K562 (cell line): ENCODE data around the gene PHLDA3. TPM values are rescaled to one million over a fixed set of nuclear protein-coding genes. Genes with fewer than 3 reads are reported as not detected.

Experiments used
- CCAR2 ChIP-seq: fragments of 200-400 bp; formaldehyde crosslinking; IDR thresholded peaks from 2 replicates; pipeline ENCODE4 v1.6.1; 2017; ENCODE audit warnings: mild to moderate bottlenecking, low read depth, low read length
- DDX20 ChIP-seq: fragments of 450-650 bp; IDR thresholded peaks from 2 replicates; pipeline ENCODE4 v1.6.1; 2016; ENCODE audit warnings: missing genetic modification characterization, low read depth, mild to moderate bottlenecking, missing compliant biosample characterization, moderate library complexity
- FOXJ2 ChIP-seq: fragments of 200-800 bp; sonication (Bioruptor generic); IDR thresholded peaks from 2 replicates; pipeline ENCODE4 v1.6.1; 2016; ENCODE audit warnings: missing genetic modification characterization, missing compliant biosample characterization
- FOXK1 ChIP-seq: sonication (generic); formaldehyde crosslinking; IDR thresholded peaks from 2 replicates; pipeline ENCODE4 v1.8.0; 2022; ENCODE audit warnings: missing genetic modification reagents, mild to moderate bottlenecking, borderline replicate concordance
- HNRNPL ChIP-seq: fragments of 200-400 bp; formaldehyde crosslinking; IDR thresholded peaks from 2 replicates; pipeline ENCODE4 v1.6.1; 2017; ENCODE audit warnings: low read depth, mild to moderate bottlenecking, low read length
- KAT8 ChIP-seq: fragments of 450-650 bp; IDR thresholded peaks from 2 replicates; pipeline ENCODE4 v1.6.1; 2016; ENCODE audit warnings: low read depth, mild to moderate bottlenecking
- KLF6 ChIP-seq: fragments of 250-450 bp; sonication (Bioruptor Pico); IDR thresholded peaks from 2 replicates; pipeline ENCODE4 v1.4.0; 2020; ENCODE audit warnings: mild to moderate bottlenecking, moderate library complexity, borderline replicate concordance
- L3MBTL2 ChIP-seq: fragments of 450-650 bp; IDR thresholded peaks from 2 replicates; pipeline ENCODE4 v1.6.1; 2016; ENCODE audit warnings: mild to moderate bottlenecking, moderate library complexity
- NCOA6 ChIP-seq: fragments of 450-650 bp; IDR thresholded peaks from 2 replicates; pipeline ENCODE4 v1.6.1; 2017; ENCODE audit warnings: mild to moderate bottlenecking
- NFIC ChIP-seq: fragments of 450-650 bp; IDR thresholded peaks from 2 replicates; pipeline ENCODE4 v1.6.1; 2017; ENCODE audit warnings: mild to moderate bottlenecking, inconsistent platforms
- PRPF4 ChIP-seq: fragments of 200-400 bp; formaldehyde crosslinking; IDR thresholded peaks from one replicate; pipeline ENCODE4 v1.6.1; 2017; ENCODE audit warnings: low read length, low read depth, mild to moderate bottlenecking; ENCODE audit not compliant: insufficient read depth, poor library complexity, severe bottlenecking
- RBM22 ChIP-seq: fragments of 200-400 bp; formaldehyde crosslinking; IDR thresholded peaks from 2 replicates; pipeline ENCODE4 v1.6.1; 2018; ENCODE audit warnings: low read length, low read depth; ENCODE audit not compliant: poor library complexity, severe bottlenecking
- RFX5 ChIP-seq: IDR thresholded peaks from 2 replicates; pipeline ENCODE4 v1.6.1; 2011; ENCODE audit warnings: low read depth, mild to moderate bottlenecking, improper control_type of control experiment, low read length
- SREBF2 ChIP-seq: sonication (generic); formaldehyde crosslinking; IDR thresholded peaks from 2 replicates; pipeline ENCODE4 v1.4.0; 2020; ENCODE audit warnings: mild to moderate bottlenecking, missing genetic modification reagents
- ZBTB26 ChIP-seq: fragments of 450-650 bp; formaldehyde crosslinking; IDR thresholded peaks from 2 replicates; pipeline ENCODE4 v1.4.0; 2022; ENCODE audit warnings: missing genetic modification characterization
- ZNF175 ChIP-seq: fragments of 200-800 bp; sonication (Bioruptor generic); IDR thresholded peaks from 2 replicates; pipeline ENCODE4 v1.6.1; 2016; ENCODE audit warnings: low read depth, mild to moderate bottlenecking, missing genetic modification characterization, missing compliant biosample characterization
- ZNF274 ChIP-seq: IDR thresholded peaks from 2 replicates; pipeline ENCODE4 v1.6.1; 2011; ENCODE audit warnings: low read depth, mild to moderate bottlenecking, low read length, moderate library complexity, borderline replicate concordance
- ZNF280B ChIP-seq: fragments of 250-450 bp; sonication (Bioruptor Pico); IDR thresholded peaks from 2 replicates; pipeline ENCODE4 v1.5.1; 2021; ENCODE audit warnings: mild to moderate bottlenecking
- ZNF407 ChIP-seq: fragments of 450-650 bp; IDR thresholded peaks from 2 replicates; pipeline ENCODE4 v1.6.1; 2016; ENCODE audit warnings: low read depth
- ZNF764 ChIP-seq: fragments of 250-450 bp; sonication (Bioruptor Pico); IDR thresholded peaks from 2 replicates; pipeline ENCODE4 v1.4.0; 2020; ENCODE audit warnings: low read depth, mild to moderate bottlenecking, moderate library complexity
- polyA plus RNA-seq, 8 experiments: library from polyadenylated mRNA; depleted of rRNA in 4 of 8; stranded (reverse) in 5 of 8; unstranded in 3 of 8; fragments of >200 nt; fragmentation: Nextera tagmentation in 2 of 8; fragmentation: Illumina TruSeq in 1 of 8; extraction: Ambion mirVana in 2 of 8; extraction: Trizol in 1 of 8; gene quantifications; 2 replicates each; pipeline versions ENCODE4 v1.2.1 to v1.2.3, GENCODE V29; 2011 to 2014; ENCODE audit warnings: inconsistent platforms in 1 of 8, missing spikeins in 1 of 8
- total RNA-seq, 7 experiments: library from RNA; depleted of rRNA in 6 of 7; stranded (reverse); fragments of >200 nt in 6 of 7; fragmentation: Illumina TruSeq in 2 of 7; extraction: Trizol in 2 of 7; gene quantifications; 2 replicates each; pipeline versions ENCODE4 v1.2.1 to v1.2.3, GENCODE V29; 2011 to 2021; ENCODE audit warnings: low replicate concordance in 1 of 7

PHLDA3 gene
- total and polyA plus RNA-seq, 9 of the 15 experiments (the other 6 are each of a cell fraction or from before 2014, with no cell fraction given): 0.11 to 0.27 TPM; not detected in 7

GRCh38 chr1:201507360-201507675 is 38.3 kb upstream of the PHLDA3 start (continued):
- TF ChIP-seq ZBTB26 (CRISPR knock-in tag) (no peak), RBM22 (no peak), RFX5 (no peak), FOXJ2 (tag) (no peak), NFIC (no peak), FOXK1 (CRISPR knock-in tag) (no peak), CCAR2 (no peak), KAT8 (no peak), ZNF175 (CRISPR knock-in tag) (peak; percentile 20; the same call in 1 of the 2 replicates), ZNF764 (CRISPR knock-in tag) (no peak), HNRNPL (no peak), DDX20 (tag) (no peak), ZNF274 (no peak), PRPF4 (no peak), ZNF280B (CRISPR knock-in tag) (no peak), NCOA6 (no peak), KLF6 (CRISPR knock-in tag) (0 out of 2 replicates have a peak, but pooled peaks have one; percentile 46), ZNF407 (no peak), SREBF2 (CRISPR knock-in tag) (no peak), L3MBTL2 (peak; percentile 6)
